Endothelial cell of umbilical vein (primary cell): Measurements from ENCODE around the gene MARK1. TPM values are rescaled to one million over a fixed set of nuclear protein-coding genes. Genes with fewer than 3 reads are reported as not detected.

ENCODE experiments used
- BruUV-seq: library from RNA; stranded (reverse); fragments of 400-500 nt; replicated peaks from 2 replicates; lab custom pipeline; 2021; lab: Mats Ljungman, UMichigan
- CTCF ChIA-PET: fragments of 300-600, 350-600 bp; sonication (Branson Sonifier 250); formaldehyde crosslinking; loops from one replicate; lab custom pipeline; 2021; ENCODE audit warnings: antibody characterized with exemption, inconsistent platforms; lab: Charles Lee
- POLR2A ChIA-PET: fragments of 300-600, 350-600 bp; sonication (Branson Sonifier 250); formaldehyde crosslinking; loops from one replicate; lab custom pipeline; 2021; ENCODE audit warnings: antibody characterized with exemption, inconsistent platforms; lab: Charles Lee
- DNase-seq: peaks from one replicate; pipeline ENCODE4 v3.0.0-alpha.2; 2011; ENCODE audit warnings: low read depth, low spot score
- FAIRE-seq: peaks from 2 replicates; lab custom pipeline; 2011; peaks lifted over from hg19 to GRCh38; lab: Jason Lieb, UNC
- H2AFZ ChIP-seq: 2 replicates; pipeline ENCODE4 v1.6.0; 2012; ENCODE audit warnings: low read depth, low read length, control low read depth, inconsistent platforms
- H3K27ac ChIP-seq: 2 replicates; pipeline ENCODE4 v1.5.1; 2011; ENCODE audit warnings: low read depth, mild to moderate bottlenecking, control low read depth, low read length, moderate library complexity; ENCODE audit not compliant: insufficient read depth
- H3K27me3 ChIP-seq, 2 experiments: 2 replicates each; pipeline versions ENCODE4 v1.6.0 to v1.6.1; 2011; ENCODE audit warnings: low read length in 2 of 2, mixed read lengths in 1 of 2; ENCODE audit not compliant: control insufficient read depth in 2 of 2, insufficient read depth in 2 of 2
- H3K36me3 ChIP-seq, 2 experiments: 2 replicates in 1 of 2; 3 replicates in 1 of 2; pipeline ENCODE4 v1.5.1; 2011; ENCODE audit warnings: low read length in 2 of 2, mild to moderate bottlenecking in 1 of 2, moderate library complexity in 1 of 2; ENCODE audit not compliant: control insufficient read depth in 2 of 2, insufficient read depth in 2 of 2; ENCODE audit errors: extremely low read depth in 1 of 2
- H3K4me1 ChIP-seq: 3 replicates; pipeline ENCODE4 v1.5.1; 2011; ENCODE audit warnings: mild to moderate bottlenecking, low read length; ENCODE audit not compliant: control insufficient read depth, insufficient read depth; ENCODE audit errors: extremely low read depth
- H3K4me2 ChIP-seq: 2 replicates; pipeline ENCODE4 v1.6.1; 2011; ENCODE audit warnings: low read length, control low read depth, mixed read lengths; ENCODE audit not compliant: insufficient read depth
- H3K4me3 ChIP-seq, 3 experiments: fragments of 200-600 bp in 1 of 3; sonication (generic), shearing (Covaris generic) in 1 of 3; replicated peaks in 1 of 3; 2 replicates each; pipeline ENCODE4 v1.5.1; 2011 to 2016; ENCODE audit warnings: control low read depth in 3 of 3, low read length in 3 of 3, mild to moderate bottlenecking in 2 of 3, inconsistent platforms in 1 of 3, low read depth in 1 of 3, moderate library complexity in 1 of 3; ENCODE audit not compliant: insufficient read depth in 1 of 3
- H3K79me2 ChIP-seq: 2 replicates; pipeline ENCODE4 v1.6.0; 2012; ENCODE audit warnings: low read length, inconsistent platforms; ENCODE audit not compliant: control insufficient read depth, insufficient read depth
- H3K9ac ChIP-seq: replicated peaks from 2 replicates; pipeline ENCODE3; 2011; ENCODE audit warnings: low read length, control low read depth; ENCODE audit not compliant: insufficient read depth; ENCODE audit errors: extremely low read depth
- H3K9me1 ChIP-seq: replicated peaks from 3 replicates; pipeline ENCODE4 v1.6.0; 2011; ENCODE audit warnings: mild to moderate bottlenecking, low read length; ENCODE audit not compliant: control insufficient read depth, insufficient read depth; ENCODE audit errors: extremely low read depth
- H3K9me3 ChIP-seq: replicated peaks from 2 replicates; pipeline ENCODE4 v1.5.1; 2012; ENCODE audit warnings: low read length, inconsistent platforms; ENCODE audit not compliant: control insufficient read depth, insufficient read depth
- H4K20me1 ChIP-seq: replicated peaks from 2 replicates; pipeline ENCODE3; 2011; ENCODE audit warnings: mild to moderate bottlenecking, low read length; ENCODE audit not compliant: control insufficient read depth, insufficient read depth; ENCODE audit errors: extremely low read depth
- CTCF ChIP-seq, 2 donors: IDR thresholded peaks; 1 replicate in 1 of 2; 2 replicates in 1 of 2; pipeline ENCODE4 v1.5.1; 2011; ENCODE audit warnings: low read length in 2 of 2, mild to moderate bottlenecking in 2 of 2, moderate library complexity in 2 of 2, control low read depth in 1 of 2, inconsistent platforms in 1 of 2, low read depth in 1 of 2; ENCODE audit not compliant: insufficient read depth in 1 of 2; ENCODE audit errors: extremely low read depth in 1 of 2
- EZH2 ChIP-seq: IDR thresholded peaks from 2 replicates; pipeline ENCODE4 v1.6.1; 2012; ENCODE audit warnings: borderline replicate concordance, low read depth, mild to moderate bottlenecking, moderate library complexity, low read length, inconsistent platforms; ENCODE audit not compliant: severe bottlenecking
- FOS ChIP-seq: IDR thresholded peaks from 2 replicates; pipeline ENCODE4 v1.6.1; 2011; ENCODE audit warnings: mild to moderate bottlenecking, low read length, moderate library complexity, borderline replicate concordance; ENCODE audit not compliant: insufficient read depth
- GATA2 ChIP-seq: IDR thresholded peaks from 2 replicates; pipeline ENCODE4 v1.7.0; 2011; ENCODE audit warnings: low read depth, mild to moderate bottlenecking, moderate library complexity, mixed read lengths, low read length; ENCODE audit not compliant: insufficient read length, insufficient read depth
- JUN ChIP-seq: IDR thresholded peaks from 2 replicates; pipeline ENCODE4 v1.6.1; 2011; ENCODE audit warnings: borderline replicate concordance, low read depth; ENCODE audit not compliant: insufficient read length, insufficient read depth
- MAX ChIP-seq: IDR thresholded peaks from 2 replicates; pipeline ENCODE4 v1.6.1; 2011; ENCODE audit not compliant: insufficient read depth, insufficient read length
- MYC ChIP-seq: IDR thresholded peaks from one replicate; pipeline ENCODE4 v1.6.1; 2011; ENCODE audit warnings: mild to moderate bottlenecking, low read depth, low read length
- POLR2A ChIP-seq: IDR thresholded peaks from 2 replicates; pipeline ENCODE4 v1.6.1; 2012; ENCODE audit warnings: low read depth, mild to moderate bottlenecking, control low read depth, low read length
- POLR2AphosphoS5 ChIP-seq: IDR thresholded peaks from 2 replicates; pipeline ENCODE4 v1.6.1; 2012; ENCODE audit warnings: low read depth, mild to moderate bottlenecking, control low read depth, low read length, moderate library complexity; ENCODE audit not compliant: insufficient read depth
- dilution Hi-C: fragments of 300-500 bp; cut with MboI; formaldehyde crosslinking; loops from one replicate; pipeline ENCODE4 v1.15.0; 2019; ENCODE audit warnings: low sequenced_read_pairs; ENCODE audit not compliant: extremely low pct_ligation_motif_present
- intact Hi-C: fragments of 100-400 bp; cut with micrococcal nuclease; formaldehyde crosslinking; loops from one replicate; pipeline ENCODE4 v1.10.0; 2022
- polyA plus RNA-seq, 4 experiments: library from polyadenylated mRNA; depleted of rRNA in 3 of 4; stranded (reverse) in 3 of 4; unstranded in 1 of 4; fragments of >200 nt; gene quantifications; 2 replicates each; pipeline versions ENCODE4 v1.2.1 to v1.2.3, GENCODE V29; 2011 to 2012; ENCODE audit warnings: missing spikeins in 1 of 4
- total RNA-seq: library from RNA; stranded (reverse); gene quantifications from 2 replicates; pipeline ENCODE4 v1.2.3, GENCODE V29; 2021

The MARK1 gene
- total and polyA plus RNA-seq, 2 donors (not counting 3 experiments of a cell fraction or from before 2014, with no cell fraction given) = 1.2 to 5.5 TPM

- no peak for TF ChIP-seq MYC
- no peak for TF ChIP-seq JUN
- no peak for TF ChIP-seq EZH2
- no peak for TF ChIP-seq CTCF (IDR thresholded peaks at IDR 0.05; ENCODE audit: extremely low read depth in 1 of 2, insufficient read depth in 1 of 2, low read depth in 1 of 2, low read length in 2 of 2)
- TF ChIP-seq POLR2AphosphoS5 = no peak
- no peak for TF ChIP-seq MAX
- no peak for TF ChIP-seq FOS
- no peak for TF ChIP-seq POLR2A
- no peak for TF ChIP-seq GATA2
- H2AFZ ChIP-seq = no peak overlapping the region
- no peaks in the 10 kb centered on the region for H3K4me1 ChIP-seq
- H3K9ac ChIP-seq = no peak overlapping the region
- dilution Hi-C loops (no loop called here), intact Hi-C loops (no loop called here)
- H3K9me3 ChIP-seq = no peaks in the 10 kb centered on the region
- FAIRE-seq (no peak), DNase-seq (no peak)
- BruUV-seq = no TSS peak
- H3K36me3 ChIP-seq = no peaks in the 10 kb centered on the region
- H3K9me1 ChIP-seq = no peaks in the 10 kb centered on the region
- POLR2A ChIA-PET = no interaction called here
- no peak overlapping the region for H3K4me3 ChIP-seq
- H3K79me2 ChIP-seq = no peaks in the 10 kb centered on the region
- H3K4me2 ChIP-seq = no peak overlapping the region
- CTCF ChIA-PET = no interaction called here
- no peaks in the 10 kb centered on the region for H4K20me1 ChIP-seq
- no peaks in the 10 kb centered on the region for H3K27me3 ChIP-seq
- no peak overlapping the region for H3K27ac ChIP-seq
Measured at GRCh38 chr1:220628431-220628830, 100.5 kb downstream of the MARK1 start.
